Upper lobe of right lung (tissue), 1 donor: Measurements from ENCODE around the gene VPS29. TPM values are rescaled to one million over a fixed set of nuclear protein-coding genes. Genes with fewer than 3 reads are reported as not detected.

ENCODE experiments used
- ATAC-seq: fragments of 200-7000 bp; cut with Tn5 transposase; one replicate; pipeline ENCODE4 v1.9.1; 2020; ENCODE audit warnings: mild to moderate bottlenecking, moderate library complexity
- DNase-seq: peaks from one replicate; pipeline ENCODE4 v3.0.0-alpha.2; 2020
- H3K27ac ChIP-seq: fragments of 200-600 bp; one replicate; pipeline ENCODE4 v1.8.0; 2022
- H3K27me3 ChIP-seq: fragments of 200-600 bp; one replicate; pipeline ENCODE4 v1.8.0; 2022; ENCODE audit warnings: mild to moderate bottlenecking
- H3K36me3 ChIP-seq: fragments of 200-600 bp; one replicate; pipeline ENCODE4 v1.8.0; 2022
- H3K4me1 ChIP-seq: fragments of 200-600 bp; one replicate; pipeline ENCODE4 v1.8.0; 2022
- H3K4me3 ChIP-seq: fragments of 200-600 bp; one replicate; pipeline ENCODE4 v1.8.0; 2022; ENCODE audit warnings: mild to moderate bottlenecking
- H3K9me3 ChIP-seq: fragments of 200-600 bp; one replicate; pipeline ENCODE4 v1.8.0; 2022
- CTCF ChIP-seq: fragments of 200-600 bp; IDR thresholded peaks from one replicate; pipeline ENCODE4 v1.8.0; 2022; ENCODE audit warnings: antibody characterized with exemption
- intact Hi-C: fragments of 100-400 bp; cut with DNase I; formaldehyde crosslinking; loops from one replicate; pipeline ENCODE4 v1.11.0; 2022
- total RNA-seq: library from RNA; stranded (reverse); fragmentation: NEBNext Ultra II Directional; extraction: Animal tissue kit (Norgen Biotek cat#: 25700); gene quantifications from one replicate; pipeline ENCODE4 v1.2.1, GENCODE V29; 2021
- donor health status: DM: no; HTN: yes; CAD: no; lungs with severe emphysema.

VPS29 gene
- total RNA-seq, 1 donor from 2014 or later: 99.0 TPM

DNA sequence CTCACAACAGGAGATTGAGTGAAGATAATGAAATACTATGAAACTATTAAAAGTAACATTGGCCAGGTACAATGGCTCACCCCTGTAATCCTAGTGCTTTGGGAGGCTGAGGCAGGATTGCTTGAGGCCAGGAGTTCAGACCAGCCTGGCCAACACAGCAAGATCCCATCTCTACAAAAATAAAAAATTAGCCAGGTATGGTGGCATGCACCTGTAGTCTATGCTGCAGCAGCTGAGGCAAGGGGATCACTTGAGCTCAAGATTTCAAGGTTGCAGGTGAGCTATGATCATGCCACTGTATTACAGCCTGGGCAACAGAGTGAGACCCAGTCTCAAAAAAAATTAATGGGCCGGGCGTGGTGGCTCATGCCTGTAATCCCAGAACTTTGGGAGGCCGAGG lies 15.1 kb upstream of the VPS29 start:
- ATAC-seq: no peak
- intact Hi-C loops: no loop called here

GRCh38 chr12:110514363-110514762 lies 12.5 kb upstream of the VPS29 start:
- H3K9me3 ChIP-seq: no peaks in the 10 kb centered on the region
- no peak for ATAC-seq
- no peak for DNase-seq
- no peak overlapping the region for H3K27ac ChIP-seq
- no peaks in the 10 kb centered on the region for H3K36me3 ChIP-seq
- H3K4me1 ChIP-seq: no peaks in the 10 kb centered on the region
- H3K27me3 ChIP-seq: no peaks in the 10 kb centered on the region
- no peak overlapping the region for H3K4me3 ChIP-seq
- TF ChIP-seq CTCF: no peak
- intact Hi-C loops: loop anchor here (5.0 kb wide), 1 partner anchor 88 kb away; no protein-coding TSS in a partner anchor

More for the DNA sequence above, 15.1 kb upstream of the VPS29 start:
- Histone ChIP-seq H3K27me3 (no peaks in the 10 kb centered on the region), H3K9me3 (no peaks in the 10 kb centered on the region), H3K4me3 (no peak overlapping the region), H3K36me3 (no peaks in the 10 kb centered on the region), H3K4me1 (no peaks in the 10 kb centered on the region), H3K27ac (no peak overlapping the region)
- no peak for DNase-seq
- TF ChIP-seq CTCF: no peak

DNA sequence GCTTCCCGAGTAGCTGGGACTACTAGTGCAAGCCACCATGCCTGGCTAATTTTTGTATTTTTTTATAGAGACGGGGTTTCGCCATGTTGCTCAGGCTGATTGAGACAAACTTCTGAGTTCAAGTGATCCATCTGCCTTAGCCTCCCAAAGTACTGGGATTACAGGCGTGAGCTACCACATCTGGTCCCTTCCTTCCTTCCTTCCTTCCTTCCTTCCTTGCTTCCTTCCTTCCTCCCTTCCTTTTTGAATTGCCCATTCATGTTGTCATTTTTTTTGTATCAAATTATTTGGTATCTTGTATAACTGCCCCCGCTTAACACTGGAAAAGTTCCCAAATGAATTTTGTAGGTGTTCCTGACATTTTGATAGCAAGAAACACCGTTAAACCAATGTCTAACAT lies 11.9 kb upstream of the VPS29 start:
- Histone ChIP-seq H3K36me3 (no peaks in the 10 kb centered on the region), H3K4me1 (no peaks in the 10 kb centered on the region), H3K27me3 (no peaks in the 10 kb centered on the region), H3K9me3 (no peaks in the 10 kb centered on the region), H3K4me3 (no peak overlapping the region), H3K27ac (no peak overlapping the region)
- intact Hi-C loops: loop anchor here (5.0 kb wide), 1 partner anchor 88 kb away; no protein-coding TSS in a partner anchor
- TF ChIP-seq CTCF: no peak
- DNase-seq (no peak), ATAC-seq (no peak)

- H3K9me3 ChIP-seq: no peaks in the 10 kb centered on the region
- no peak overlapping the region for H3K4me3 ChIP-seq
- DNase-seq (no peak), ATAC-seq (no peak)
- intact Hi-C loops: no loop called here
- no peak overlapping the region for H3K27ac ChIP-seq
- H3K36me3 ChIP-seq: no peaks in the 10 kb centered on the region
- TF ChIP-seq CTCF: no peak
- no peaks in the 10 kb centered on the region for H3K4me1 ChIP-seq
- H3K27me3 ChIP-seq: no peaks in the 10 kb centered on the region
These were observed 6.2 kb upstream of the VPS29 start for GRCh38 chr12:110508071-110508586.

DNA sequence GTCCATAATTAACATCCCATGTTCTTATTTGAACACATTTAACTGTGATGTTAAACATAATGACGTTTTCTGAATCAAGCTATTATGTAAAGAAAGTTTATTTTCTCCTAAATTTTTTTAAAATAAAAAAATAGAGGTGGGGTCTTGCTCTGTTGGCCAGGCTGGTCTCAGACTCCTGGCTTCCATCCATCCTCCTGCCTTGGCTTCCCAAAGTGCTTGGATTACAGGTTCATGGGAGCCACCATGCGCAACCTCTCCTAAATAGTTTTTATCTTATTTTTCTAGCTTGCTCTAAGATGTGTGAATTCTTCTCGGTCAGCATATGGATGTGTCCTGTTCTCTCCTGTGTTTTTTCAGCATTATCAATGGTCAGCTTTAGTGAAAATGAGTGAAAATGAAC lies 3.4 kb upstream of the VPS29 start:
- ATAC-seq: no peak
- Histone ChIP-seq H3K27me3 (no peaks in the 10 kb centered on the region), H3K36me3 (no peaks in the 10 kb centered on the region), H3K4me3 (no peak overlapping the region), H3K9me3 (no peaks in the 10 kb centered on the region), H3K4me1 (peaks cover 7% of the 10 kb centered on the region), H3K27ac (no peak overlapping the region)
- intact Hi-C loops: no loop called here
- no peak for DNase-seq
- no peak for TF ChIP-seq CTCF

GRCh38 chr12:110503432-110503831 lies 1.5 kb upstream of the VPS29 start:
- Histone ChIP-seq H3K9me3 (no peaks in the 10 kb centered on the region), H3K4me3 (no peak overlapping the region), H3K36me3 (no peaks in the 10 kb centered on the region), H3K27me3 (no peaks in the 10 kb centered on the region), H3K4me1 (peaks cover 26% of the 10 kb centered on the region), H3K27ac (no peak overlapping the region)
- ATAC-seq: no peak
- no peak for TF ChIP-seq CTCF
- no peak for DNase-seq
- intact Hi-C loops: no loop called here
